Measurements from ENCODE around the gene S100A7. TPM values are rescaled to one million over a fixed set of nuclear protein-coding genes. Genes with fewer than 3 reads are reported as not detected.

Gene S100A7
- total and polyA plus RNA-seq, 4 donors = not detected

DNA sequence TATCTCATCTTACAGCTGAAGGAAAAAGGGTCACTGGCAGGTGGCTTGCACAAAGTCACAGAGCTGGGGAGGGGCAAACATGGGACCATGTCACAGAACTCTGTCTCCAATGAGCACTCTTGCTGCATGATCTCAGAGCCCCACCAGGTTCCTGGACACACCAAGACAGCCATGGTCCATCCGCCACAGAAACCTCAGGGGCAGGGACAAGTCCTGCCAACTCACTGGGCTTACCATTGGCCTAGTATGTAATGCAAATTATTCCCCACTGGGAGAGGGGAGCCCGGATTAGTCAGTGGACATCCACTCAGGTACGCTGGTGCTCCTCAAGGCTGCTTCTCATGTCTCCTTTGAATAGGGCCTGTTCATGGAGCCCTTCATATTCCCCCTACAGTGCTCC is 29.9 kb downstream of the S100A7 start (continued):
- TF ChIP-seq SP1 (IDR thresholded peaks at IDR 0.05) (no peak), TAF1 (conservative IDR thresholded peaks at IDR 0.05) (no peak), EGR1 (IDR thresholded peaks at IDR 0.05; ENCODE audit: low read depth in 2 of 2) (no peak), JUND (IDR thresholded peaks at IDR 0.05) (no peak), GABPA (IDR thresholded peaks at IDR 0.05 in 1 of 2, conservative IDR thresholded peaks at IDR 0.05 in 1 of 2) (no peak)

DNA sequence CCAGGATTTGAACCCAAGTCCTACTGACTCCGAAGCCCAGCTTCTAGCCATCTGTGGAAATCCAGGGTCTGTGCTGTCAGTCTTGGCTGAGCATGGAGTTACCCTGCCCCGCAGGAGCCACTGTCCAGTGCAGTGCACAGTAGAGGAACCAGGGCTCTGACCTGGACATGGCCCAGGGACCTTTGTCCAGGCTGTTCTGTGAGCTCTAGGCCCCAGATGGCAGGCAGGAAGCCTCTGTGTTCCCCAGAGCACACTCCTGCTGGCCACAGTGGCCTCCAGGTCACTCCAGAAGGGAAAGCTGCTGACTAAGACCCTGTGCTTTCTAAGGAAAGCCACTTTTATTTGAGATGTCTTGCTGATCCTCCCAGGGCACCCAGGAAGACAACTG is 30.3 kb downstream of the S100A7 start:
- H3K27me3 ChIP-seq (ENCODE audit: control insufficient read depth in 4 of 4, insufficient read depth in 4 of 4, low read length in 3 of 4) = peaks cover 0 to 6% (median 0%) of the 10 kb centered on the region in 4 donors

More for the DNA sequence above, 30.3 kb downstream of the S100A7 start:
- H3K9ac ChIP-seq (ENCODE audit: low read depth in 1 of 2, low read length in 2 of 2) = no peak overlapping the region
- no peak for DNase-seq (ENCODE audit: low spot score)
- H3K9me3 ChIP-seq (ENCODE audit: control insufficient read depth in 4 of 4, low read length in 3 of 4) = no peaks in the 10 kb centered on the region
- TF ChIP-seq, protein P1, sequence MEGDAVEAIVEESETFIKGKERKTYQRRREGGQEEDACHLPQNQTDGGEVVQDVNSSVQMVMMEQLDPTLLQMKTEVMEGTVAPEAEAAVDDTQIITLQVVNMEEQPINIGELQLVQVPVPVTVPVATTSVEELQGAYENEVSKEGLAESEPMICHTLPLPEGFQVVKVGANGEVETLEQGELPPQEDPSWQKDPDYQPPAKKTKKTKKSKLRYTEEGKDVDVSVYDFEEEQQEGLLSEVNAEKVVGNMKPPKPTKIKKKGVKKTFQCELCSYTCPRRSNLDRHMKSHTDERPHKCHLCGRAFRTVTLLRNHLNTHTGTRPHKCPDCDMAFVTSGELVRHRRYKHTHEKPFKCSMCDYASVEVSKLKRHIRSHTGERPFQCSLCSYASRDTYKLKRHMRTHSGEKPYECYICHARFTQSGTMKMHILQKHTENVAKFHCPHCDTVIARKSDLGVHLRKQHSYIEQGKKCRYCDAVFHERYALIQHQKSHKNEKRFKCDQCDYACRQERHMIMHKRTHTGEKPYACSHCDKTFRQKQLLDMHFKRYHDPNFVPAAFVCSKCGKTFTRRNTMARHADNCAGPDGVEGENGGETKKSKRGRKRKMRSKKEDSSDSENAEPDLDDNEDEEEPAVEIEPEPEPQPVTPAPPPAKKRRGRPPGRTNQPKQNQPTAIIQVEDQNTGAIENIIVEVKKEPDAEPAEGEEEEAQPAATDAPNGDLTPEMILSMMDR (IDR thresholded peaks at IDR 0.05; ENCODE audit: low read depth, low read length, missing input control) = no peak
- TF ChIP-seq NR2F2 (IDR thresholded peaks at IDR 0.05) = no peak
- no peak for TF ChIP-seq GABPA (IDR thresholded peaks at IDR 0.05 in 1 of 2, conservative IDR thresholded peaks at IDR 0.05 in 1 of 2)
- TF ChIP-seq, protein P2, sequence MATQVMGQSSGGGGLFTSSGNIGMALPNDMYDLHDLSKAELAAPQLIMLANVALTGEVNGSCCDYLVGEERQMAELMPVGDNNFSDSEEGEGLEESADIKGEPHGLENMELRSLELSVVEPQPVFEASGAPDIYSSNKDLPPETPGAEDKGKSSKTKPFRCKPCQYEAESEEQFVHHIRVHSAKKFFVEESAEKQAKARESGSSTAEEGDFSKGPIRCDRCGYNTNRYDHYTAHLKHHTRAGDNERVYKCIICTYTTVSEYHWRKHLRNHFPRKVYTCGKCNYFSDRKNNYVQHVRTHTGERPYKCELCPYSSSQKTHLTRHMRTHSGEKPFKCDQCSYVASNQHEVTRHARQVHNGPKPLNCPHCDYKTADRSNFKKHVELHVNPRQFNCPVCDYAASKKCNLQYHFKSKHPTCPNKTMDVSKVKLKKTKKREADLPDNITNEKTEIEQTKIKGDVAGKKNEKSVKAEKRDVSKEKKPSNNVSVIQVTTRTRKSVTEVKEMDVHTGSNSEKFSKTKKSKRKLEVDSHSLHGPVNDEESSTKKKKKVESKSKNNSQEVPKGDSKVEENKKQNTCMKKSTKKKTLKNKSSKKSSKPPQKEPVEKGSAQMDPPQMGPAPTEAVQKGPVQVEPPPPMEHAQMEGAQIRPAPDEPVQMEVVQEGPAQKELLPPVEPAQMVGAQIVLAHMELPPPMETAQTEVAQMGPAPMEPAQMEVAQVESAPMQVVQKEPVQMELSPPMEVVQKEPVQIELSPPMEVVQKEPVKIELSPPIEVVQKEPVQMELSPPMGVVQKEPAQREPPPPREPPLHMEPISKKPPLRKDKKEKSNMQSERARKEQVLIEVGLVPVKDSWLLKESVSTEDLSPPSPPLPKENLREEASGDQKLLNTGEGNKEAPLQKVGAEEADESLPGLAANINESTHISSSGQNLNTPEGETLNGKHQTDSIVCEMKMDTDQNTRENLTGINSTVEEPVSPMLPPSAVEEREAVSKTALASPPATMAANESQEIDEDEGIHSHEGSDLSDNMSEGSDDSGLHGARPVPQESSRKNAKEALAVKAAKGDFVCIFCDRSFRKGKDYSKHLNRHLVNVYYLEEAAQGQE (IDR thresholded peaks at IDR 0.05) = no peak
- no peak for TF ChIP-seq RXRA (IDR thresholded peaks at IDR 0.05)
- TF ChIP-seq EGR1 (IDR thresholded peaks at IDR 0.05; ENCODE audit: low read depth in 2 of 2) = no peak
- TF ChIP-seq FOXA1 (IDR thresholded peaks at IDR 0.05) = no peak
- TF ChIP-seq, protein P3, sequence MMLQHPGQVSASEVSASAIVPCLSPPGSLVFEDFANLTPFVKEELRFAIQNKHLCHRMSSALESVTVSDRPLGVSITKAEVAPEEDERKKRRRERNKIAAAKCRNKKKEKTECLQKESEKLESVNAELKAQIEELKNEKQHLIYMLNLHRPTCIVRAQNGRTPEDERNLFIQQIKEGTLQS (IDR thresholded peaks at IDR 0.05) = no peak
- TF ChIP-seq HNF4A (conservative IDR thresholded peaks at IDR 0.05) = no peak
- H3K4me1 ChIP-seq (ENCODE audit: control insufficient read depth in 4 of 4, insufficient read depth in 4 of 4, low read length in 3 of 4) = no peaks in the 10 kb centered on the region
- H3K27ac ChIP-seq (ENCODE audit: low read depth in 1 of 2, low read length in 2 of 2) = no peak overlapping the region
- H3K4me3 ChIP-seq (ENCODE audit: low read depth in 1 of 3, low read length in 3 of 3) = no peak overlapping the region
- H3K36me3 ChIP-seq (ENCODE audit: control insufficient read depth in 4 of 4, insufficient read depth in 3 of 4, low read depth in 1 of 4, low read length in 3 of 4) = no peaks in the 10 kb centered on the region
- WGBS = 62% methylated on average over 2 of the region's 2 CpGs

All from liver (tissue), 9 donors.